Measurements from ENCODE around the gene GPR153. TPM values are rescaled to one million over a fixed set of nuclear protein-coding genes. Genes with fewer than 3 reads are reported as not detected.

Gene GPR153
- total and polyA plus RNA-seq, 2 of the 13 experiments (the other 11 are each of a cell fraction or from before 2014, with no cell fraction given) = 0.22 to 0.31 TPM

GRCh38 chr1:6245086-6245868, 15.6 kb downstream of the GPR153 start (continued):
- TF ChIP-seq, protein P1, sequence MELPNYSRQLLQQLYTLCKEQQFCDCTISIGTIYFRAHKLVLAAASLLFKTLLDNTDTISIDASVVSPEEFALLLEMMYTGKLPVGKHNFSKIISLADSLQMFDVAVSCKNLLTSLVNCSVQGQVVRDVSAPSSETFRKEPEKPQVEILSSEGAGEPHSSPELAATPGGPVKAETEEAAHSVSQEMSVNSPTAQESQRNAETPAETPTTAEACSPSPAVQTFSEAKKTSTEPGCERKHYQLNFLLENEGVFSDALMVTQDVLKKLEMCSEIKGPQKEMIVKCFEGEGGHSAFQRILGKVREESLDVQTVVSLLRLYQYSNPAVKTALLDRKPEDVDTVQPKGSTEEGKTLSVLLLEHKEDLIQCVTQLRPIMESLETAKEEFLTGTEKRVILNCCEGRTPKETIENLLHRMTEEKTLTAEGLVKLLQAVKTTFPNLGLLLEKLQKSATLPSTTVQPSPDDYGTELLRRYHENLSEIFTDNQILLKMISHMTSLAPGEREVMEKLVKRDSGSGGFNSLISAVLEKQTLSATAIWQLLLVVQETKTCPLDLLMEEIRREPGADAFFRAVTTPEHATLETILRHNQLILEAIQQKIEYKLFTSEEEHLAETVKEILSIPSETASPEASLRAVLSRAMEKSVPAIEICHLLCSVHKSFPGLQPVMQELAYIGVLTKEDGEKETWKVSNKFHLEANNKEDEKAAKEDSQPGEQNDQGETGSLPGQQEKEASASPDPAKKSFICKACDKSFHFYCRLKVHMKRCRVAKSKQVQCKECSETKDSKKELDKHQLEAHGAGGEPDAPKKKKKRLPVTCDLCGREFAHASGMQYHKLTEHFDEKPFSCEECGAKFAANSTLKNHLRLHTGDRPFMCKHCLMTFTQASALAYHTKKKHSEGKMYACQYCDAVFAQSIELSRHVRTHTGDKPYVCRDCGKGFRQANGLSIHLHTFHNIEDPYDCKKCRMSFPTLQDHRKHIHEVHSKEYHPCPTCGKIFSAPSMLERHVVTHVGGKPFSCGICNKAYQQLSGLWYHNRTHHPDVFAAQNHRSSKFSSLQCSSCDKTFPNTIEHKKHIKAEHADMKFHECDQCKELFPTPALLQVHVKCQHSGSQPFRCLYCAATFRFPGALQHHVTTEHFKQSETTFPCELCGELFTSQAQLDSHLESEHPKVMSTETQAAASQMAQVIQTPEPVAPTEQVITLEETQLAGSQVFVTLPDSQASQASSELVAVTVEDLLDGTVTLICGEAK (IDR thresholded peaks at IDR 0.05) = no peak
- TF ChIP-seq, protein P1 (CRISPR knock-in tag; IDR thresholded peaks at IDR 0.05) = peak; percentile 94
- TF ChIP-seq THAP11 (CRISPR knock-in tag; IDR thresholded peaks at IDR 0.05) (peak; percentile 85), IRF2 (CRISPR knock-in tag; IDR thresholded peaks at IDR 0.05) (peak; percentile 95), FOXA1 (IDR thresholded peaks at IDR 0.05) (no peak), FOXA1 (CRISPR knock-in tag; IDR thresholded peaks at IDR 0.05) (peak; percentile 58), KMT2A (CRISPR knock-in tag; IDR thresholded peaks at IDR 0.05) (peak; percentile 91), TCF7 (IDR thresholded peaks at IDR 0.05; ENCODE audit: low read depth) (no peak), ZNF569 (CRISPR knock-in tag; IDR thresholded peaks at IDR 0.05; ENCODE audit: borderline replicate concordance) (no peak), ZNF83 (CRISPR knock-in tag; IDR thresholded peaks at IDR 0.05; ENCODE audit: borderline replicate concordance) (peak; percentile 99), ZEB1 (IDR thresholded peaks at IDR 0.05; ENCODE audit: insufficient replicate concordance, low read depth) (no peak), FOXO4 (CRISPR knock-in tag; conservative IDR thresholded peaks at IDR 0.05) (peak; percentile 99), DZIP1 (CRISPR knock-in tag; IDR thresholded peaks at IDR 0.05) (peak; percentile 97; the same call in 1 of the 2 replicates), SOX6 (IDR thresholded peaks at IDR 0.05) (no peak), SOX6 (CRISPR knock-in tag; IDR thresholded peaks at IDR 0.05) (peak; percentile 60; the same call in 1 of the 2 replicates)

All from HepG2 (cell line).